Fibroblast of lung (primary cell): ENCODE measurements around the gene TGFBRAP1.

Experiments
- CTCF ChIP-seq, 2 donors: IDR thresholded peaks in 1 of 2; conservative IDR thresholded peaks in 1 of 2; 1 replicate in 1 of 2; 2 replicates in 1 of 2; pipeline ENCODE4 v1.5.1; 2011 to 2012; ENCODE audit warnings: low read length in 2 of 2, control low read depth in 1 of 2, inconsistent platforms in 1 of 2, low read depth in 1 of 2, mild to moderate bottlenecking in 1 of 2
- EZH2 ChIP-seq: IDR thresholded peaks from 2 replicates; pipeline ENCODE4 v1.5.1; 2012; ENCODE audit warnings: low read length, control low read depth, mild to moderate bottlenecking; ENCODE audit errors: missing control alignments

DNA sequence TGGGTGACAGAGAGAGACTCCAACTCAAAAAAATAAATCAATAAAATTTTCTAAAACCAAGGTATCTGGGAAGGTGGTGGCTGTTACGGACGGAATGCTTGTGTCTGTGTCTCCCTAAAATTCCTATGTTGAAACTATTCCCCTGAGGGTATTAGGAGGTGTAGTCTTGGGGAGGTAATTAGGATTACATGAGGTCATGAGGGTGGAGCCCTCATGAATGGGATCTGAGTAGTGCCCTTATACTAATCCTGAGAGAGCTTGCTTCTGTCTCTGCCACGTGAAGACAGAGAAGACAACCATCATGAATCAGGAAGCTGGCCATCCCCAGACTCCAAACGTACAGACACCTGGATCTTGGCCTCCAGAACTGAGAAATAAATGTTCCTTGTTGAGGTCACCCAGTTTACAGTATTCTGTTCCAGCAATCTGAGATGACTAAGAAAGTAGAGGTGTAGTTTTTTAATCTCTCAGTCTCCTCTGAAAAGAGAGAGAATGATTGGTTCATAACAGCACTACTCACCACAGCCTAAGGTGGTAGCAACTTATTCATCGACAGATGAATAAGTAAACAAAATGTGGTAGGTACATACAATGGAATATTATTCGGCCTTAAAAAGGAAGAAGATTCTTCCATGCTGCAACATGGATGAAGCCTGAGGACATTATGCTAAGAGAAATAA is 38.4 kb downstream of the TGFBRAP1 start:
- TF ChIP-seq EZH2 = no peak
- no peak for TF ChIP-seq CTCF (conservative IDR thresholded peaks at IDR 0.05 in 1 of 2, IDR thresholded peaks at IDR 0.05 in 1 of 2; ENCODE audit: low read depth in 1 of 2, low read length in 2 of 2)
